Neural cell (in vitro differentiated cells): Measurements from ENCODE around the gene PAIP2.

ENCODE experiments used
- EZH2 ChIP-seq: fragments of 200-600, 300-800 bp; shearing (Covaris generic), sonication (generic); IDR thresholded peaks from 2 replicates; pipeline ENCODE4 v1.6.1; 2014; ENCODE audit warnings: antibody characterized with exemption, low read length, borderline replicate concordance, mild to moderate bottlenecking; ENCODE audit not compliant: insufficient read depth, poor library complexity, severe bottlenecking
- POLR2AphosphoS5 ChIP-seq: IDR thresholded peaks from 2 replicates; pipeline ENCODE4 v1.6.1; 2012
- RAD21 ChIP-seq: fragments of 450-650 bp; conservative IDR thresholded peaks from 2 replicates; pipeline ENCODE4 v1.6.1; 2014; ENCODE audit warnings: antibody characterized with exemption, mild to moderate bottlenecking, moderate library complexity
- TF ChIP-seq, protein P1 (sequence below): fragments of 450-650 bp; IDR thresholded peaks from 2 replicates; pipeline ENCODE4 v1.5.1; 2014; ENCODE audit warnings: antibody characterized with exemption, mild to moderate bottlenecking, moderate library complexity; ENCODE audit not compliant: poor library complexity, severe bottlenecking
- TF ChIP-seq, protein P2 (sequence below): IDR thresholded peaks from 2 replicates; pipeline ENCODE4 v1.6.1; 2012; ENCODE audit warnings: borderline replicate concordance

DNA sequence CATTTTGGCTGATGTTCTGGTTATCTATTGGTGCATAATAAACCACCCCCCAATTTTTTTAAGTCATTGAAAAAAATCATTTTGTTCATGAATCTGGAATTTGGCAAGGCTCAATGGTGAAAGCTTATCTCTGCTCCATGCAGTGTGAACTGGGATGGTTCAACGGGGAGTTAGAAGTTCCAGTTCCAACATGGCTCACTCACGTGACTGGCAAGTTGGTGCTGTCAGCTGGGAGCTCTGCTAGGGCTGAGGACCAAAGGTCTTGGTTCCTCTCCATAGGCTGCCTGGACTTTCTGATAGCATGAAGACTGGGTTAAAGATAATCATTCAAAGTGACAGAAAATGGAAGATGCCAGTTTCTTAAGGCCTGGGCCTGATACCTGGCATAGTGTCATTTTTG lies 65.3 kb downstream of the PAIP2 start:
- TF ChIP-seq, protein P1, sequence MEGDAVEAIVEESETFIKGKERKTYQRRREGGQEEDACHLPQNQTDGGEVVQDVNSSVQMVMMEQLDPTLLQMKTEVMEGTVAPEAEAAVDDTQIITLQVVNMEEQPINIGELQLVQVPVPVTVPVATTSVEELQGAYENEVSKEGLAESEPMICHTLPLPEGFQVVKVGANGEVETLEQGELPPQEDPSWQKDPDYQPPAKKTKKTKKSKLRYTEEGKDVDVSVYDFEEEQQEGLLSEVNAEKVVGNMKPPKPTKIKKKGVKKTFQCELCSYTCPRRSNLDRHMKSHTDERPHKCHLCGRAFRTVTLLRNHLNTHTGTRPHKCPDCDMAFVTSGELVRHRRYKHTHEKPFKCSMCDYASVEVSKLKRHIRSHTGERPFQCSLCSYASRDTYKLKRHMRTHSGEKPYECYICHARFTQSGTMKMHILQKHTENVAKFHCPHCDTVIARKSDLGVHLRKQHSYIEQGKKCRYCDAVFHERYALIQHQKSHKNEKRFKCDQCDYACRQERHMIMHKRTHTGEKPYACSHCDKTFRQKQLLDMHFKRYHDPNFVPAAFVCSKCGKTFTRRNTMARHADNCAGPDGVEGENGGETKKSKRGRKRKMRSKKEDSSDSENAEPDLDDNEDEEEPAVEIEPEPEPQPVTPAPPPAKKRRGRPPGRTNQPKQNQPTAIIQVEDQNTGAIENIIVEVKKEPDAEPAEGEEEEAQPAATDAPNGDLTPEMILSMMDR, result no peak
- TF ChIP-seq, protein P2, sequence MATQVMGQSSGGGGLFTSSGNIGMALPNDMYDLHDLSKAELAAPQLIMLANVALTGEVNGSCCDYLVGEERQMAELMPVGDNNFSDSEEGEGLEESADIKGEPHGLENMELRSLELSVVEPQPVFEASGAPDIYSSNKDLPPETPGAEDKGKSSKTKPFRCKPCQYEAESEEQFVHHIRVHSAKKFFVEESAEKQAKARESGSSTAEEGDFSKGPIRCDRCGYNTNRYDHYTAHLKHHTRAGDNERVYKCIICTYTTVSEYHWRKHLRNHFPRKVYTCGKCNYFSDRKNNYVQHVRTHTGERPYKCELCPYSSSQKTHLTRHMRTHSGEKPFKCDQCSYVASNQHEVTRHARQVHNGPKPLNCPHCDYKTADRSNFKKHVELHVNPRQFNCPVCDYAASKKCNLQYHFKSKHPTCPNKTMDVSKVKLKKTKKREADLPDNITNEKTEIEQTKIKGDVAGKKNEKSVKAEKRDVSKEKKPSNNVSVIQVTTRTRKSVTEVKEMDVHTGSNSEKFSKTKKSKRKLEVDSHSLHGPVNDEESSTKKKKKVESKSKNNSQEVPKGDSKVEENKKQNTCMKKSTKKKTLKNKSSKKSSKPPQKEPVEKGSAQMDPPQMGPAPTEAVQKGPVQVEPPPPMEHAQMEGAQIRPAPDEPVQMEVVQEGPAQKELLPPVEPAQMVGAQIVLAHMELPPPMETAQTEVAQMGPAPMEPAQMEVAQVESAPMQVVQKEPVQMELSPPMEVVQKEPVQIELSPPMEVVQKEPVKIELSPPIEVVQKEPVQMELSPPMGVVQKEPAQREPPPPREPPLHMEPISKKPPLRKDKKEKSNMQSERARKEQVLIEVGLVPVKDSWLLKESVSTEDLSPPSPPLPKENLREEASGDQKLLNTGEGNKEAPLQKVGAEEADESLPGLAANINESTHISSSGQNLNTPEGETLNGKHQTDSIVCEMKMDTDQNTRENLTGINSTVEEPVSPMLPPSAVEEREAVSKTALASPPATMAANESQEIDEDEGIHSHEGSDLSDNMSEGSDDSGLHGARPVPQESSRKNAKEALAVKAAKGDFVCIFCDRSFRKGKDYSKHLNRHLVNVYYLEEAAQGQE, result no peak
- TF ChIP-seq POLR2AphosphoS5, result no peak
- TF ChIP-seq RAD21, result no peak
- TF ChIP-seq EZH2, result no peak
